ENCODE measurements around the gene POLRMT.

DNA sequence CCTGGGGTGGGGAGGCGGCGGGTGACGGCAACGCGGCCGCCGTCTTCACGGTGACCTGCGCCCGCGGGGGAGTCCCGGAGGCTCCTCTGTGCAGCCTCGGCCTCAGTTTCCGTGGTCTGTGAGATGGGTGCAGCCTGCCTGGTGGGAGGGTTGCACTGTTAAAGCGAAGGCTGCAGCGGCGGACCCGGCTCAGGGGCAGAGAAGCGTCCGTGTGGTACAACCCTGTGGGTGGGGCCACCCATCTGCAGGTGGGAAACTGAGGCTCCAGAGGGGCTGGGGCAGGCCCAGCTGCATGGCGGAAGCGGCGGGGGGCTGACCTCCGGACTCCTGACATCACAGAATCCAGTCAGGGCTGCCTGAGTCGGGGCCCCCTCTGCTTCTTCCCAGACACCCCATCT is 6.8 kb upstream of the POLRMT start:
- TF ChIP-seq EZH2phosphoT487 (IDR thresholded peaks at IDR 0.05; ENCODE audit: borderline replicate concordance, low read depth) = no peak
- no peak for TF ChIP-seq FOSL2 (IDR thresholded peaks at IDR 0.05; ENCODE audit: borderline replicate concordance, low read depth)
- TF ChIP-seq, protein P1, sequence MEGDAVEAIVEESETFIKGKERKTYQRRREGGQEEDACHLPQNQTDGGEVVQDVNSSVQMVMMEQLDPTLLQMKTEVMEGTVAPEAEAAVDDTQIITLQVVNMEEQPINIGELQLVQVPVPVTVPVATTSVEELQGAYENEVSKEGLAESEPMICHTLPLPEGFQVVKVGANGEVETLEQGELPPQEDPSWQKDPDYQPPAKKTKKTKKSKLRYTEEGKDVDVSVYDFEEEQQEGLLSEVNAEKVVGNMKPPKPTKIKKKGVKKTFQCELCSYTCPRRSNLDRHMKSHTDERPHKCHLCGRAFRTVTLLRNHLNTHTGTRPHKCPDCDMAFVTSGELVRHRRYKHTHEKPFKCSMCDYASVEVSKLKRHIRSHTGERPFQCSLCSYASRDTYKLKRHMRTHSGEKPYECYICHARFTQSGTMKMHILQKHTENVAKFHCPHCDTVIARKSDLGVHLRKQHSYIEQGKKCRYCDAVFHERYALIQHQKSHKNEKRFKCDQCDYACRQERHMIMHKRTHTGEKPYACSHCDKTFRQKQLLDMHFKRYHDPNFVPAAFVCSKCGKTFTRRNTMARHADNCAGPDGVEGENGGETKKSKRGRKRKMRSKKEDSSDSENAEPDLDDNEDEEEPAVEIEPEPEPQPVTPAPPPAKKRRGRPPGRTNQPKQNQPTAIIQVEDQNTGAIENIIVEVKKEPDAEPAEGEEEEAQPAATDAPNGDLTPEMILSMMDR (IDR thresholded peaks at IDR 0.05) = no peak
- TF ChIP-seq YY1 (IDR thresholded peaks at IDR 0.05; ENCODE audit: low read depth) = no peak
- no peak for TF ChIP-seq FOXJ3 (CRISPR knock-in tag; IDR thresholded peaks at IDR 0.05)
- TF ChIP-seq RCOR1 (IDR thresholded peaks at IDR 0.05; ENCODE audit: low read length) = no peak
- no peak for TF ChIP-seq TAF1 (IDR thresholded peaks at IDR 0.05; ENCODE audit: borderline replicate concordance, low read depth, low read length)
- no peak for TF ChIP-seq MAX (IDR thresholded peaks at IDR 0.05; ENCODE audit: low read depth)
- no peak for TF ChIP-seq CHD2 (IDR thresholded peaks at IDR 0.05; ENCODE audit: low read length, partially characterized antibody)
- TF ChIP-seq, protein P2, sequence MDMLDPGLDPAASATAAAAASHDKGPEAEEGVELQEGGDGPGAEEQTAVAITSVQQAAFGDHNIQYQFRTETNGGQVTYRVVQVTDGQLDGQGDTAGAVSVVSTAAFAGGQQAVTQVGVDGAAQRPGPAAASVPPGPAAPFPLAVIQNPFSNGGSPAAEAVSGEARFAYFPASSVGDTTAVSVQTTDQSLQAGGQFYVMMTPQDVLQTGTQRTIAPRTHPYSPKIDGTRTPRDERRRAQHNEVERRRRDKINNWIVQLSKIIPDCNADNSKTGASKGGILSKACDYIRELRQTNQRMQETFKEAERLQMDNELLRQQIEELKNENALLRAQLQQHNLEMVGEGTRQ (IDR thresholded peaks at IDR 0.05; ENCODE audit: borderline replicate concordance, low read depth, low read length) = no peak
- TF ChIP-seq EP300 (IDR thresholded peaks at IDR 0.05; ENCODE audit: borderline replicate concordance in 1 of 2, low read depth in 1 of 2, low read length in 1 of 2) = no peak
- TF ChIP-seq RAD21 (IDR thresholded peaks at IDR 0.05; ENCODE audit: low read length) = no peak
- no peak for TF ChIP-seq MEF2A (IDR thresholded peaks at IDR 0.05; ENCODE audit: borderline replicate concordance, low read depth)
- no peak for TF ChIP-seq POLR2AphosphoS5 (IDR thresholded peaks at IDR 0.05; ENCODE audit: low read depth, low read length)

Measured in SK-N-SH (cell line).